ENCODE results near the gene BRD4. TPM values are rescaled to one million over a fixed set of nuclear protein-coding genes. Genes with fewer than 3 reads are reported as not detected.

Gene BRD4
- total RNA-seq, 1 donor from 2014 or later: 129 TPM

- H3K4me1 Mint-ChIP-seq (ENCODE audit: low read depth): peaks cover 85% of the 10 kb centered on the region
- peaks cover 6% of the 10 kb centered on the region for H3K36me3 Mint-ChIP-seq (ENCODE audit: low read depth)
- no peak overlapping the region for H3K27ac Mint-ChIP-seq
- H3K4me3 Mint-ChIP-seq: no peak overlapping the region
- no peaks in the 10 kb centered on the region for H3K9me3 Mint-ChIP-seq
- DNase-seq (ENCODE audit: low spot score): no peak
- no peaks in the 10 kb centered on the region for H3K27me3 Mint-ChIP-seq (ENCODE audit: insufficient read depth)
- intact Hi-C loops (cut with micrococcal nuclease): no loop called here
Observed at GRCh38 chr19:15320116-15320515, 12.2 kb downstream of the BRD4 start.

- H3K27ac Mint-ChIP-seq: peak overlapping the region; percentile 53
- intact Hi-C loops (cut with micrococcal nuclease): no loop called here
- no peaks in the 10 kb centered on the region for H3K27me3 Mint-ChIP-seq (ENCODE audit: insufficient read depth)
- no peak for DNase-seq (ENCODE audit: low spot score)
- peaks cover 82% of the 10 kb centered on the region for H3K4me1 Mint-ChIP-seq (ENCODE audit: low read depth)
- H3K36me3 Mint-ChIP-seq (ENCODE audit: low read depth): peaks cover 7% of the 10 kb centered on the region
- H3K4me3 Mint-ChIP-seq: peak overlapping the region; percentile 28
- no peaks in the 10 kb centered on the region for H3K9me3 Mint-ChIP-seq
Observed at GRCh38 chr19:15318241-15318691, 14.1 kb downstream of the BRD4 start.

- no peak for DNase-seq (ENCODE audit: low spot score)
- Mint-ChIP-seq H3K27me3 (ENCODE audit: insufficient read depth) (no peaks in the 10 kb centered on the region), H3K9me3 (no peaks in the 10 kb centered on the region), H3K4me1 (ENCODE audit: low read depth) (peaks cover 78% of the 10 kb centered on the region), H3K4me3 (peak overlapping the region; percentile 34), H3K36me3 (ENCODE audit: low read depth) (peaks cover 5% of the 10 kb centered on the region), H3K27ac (peak overlapping the region; percentile 53)
- intact Hi-C loops (cut with micrococcal nuclease): loop anchor here (2.0 kb wide), 1 partner anchor 17 kb away; no protein-coding TSS in a partner anchor
Observed at GRCh38 chr19:15317392-15318071, 14.8 kb downstream of the BRD4 start.

GRCh38 chr19:15316498-15316897 lies 15.8 kb downstream of the BRD4 start:
- Mint-ChIP-seq H3K4me1 (ENCODE audit: low read depth) (peaks cover 78% of the 10 kb centered on the region), H3K4me3 (peak overlapping the region; percentile 31), H3K9me3 (no peaks in the 10 kb centered on the region), H3K27me3 (ENCODE audit: insufficient read depth) (no peaks in the 10 kb centered on the region), H3K36me3 (ENCODE audit: low read depth) (peaks cover 5% of the 10 kb centered on the region), H3K27ac (peak overlapping the region; percentile 56)
- intact Hi-C loops (cut with micrococcal nuclease): loop anchor here (2.0 kb wide), 1 partner anchor 16 kb away; no protein-coding TSS in a partner anchor
- DNase-seq (ENCODE audit: low spot score): no peak

- H3K4me3 Mint-ChIP-seq: no peak overlapping the region
- no peak for DNase-seq (ENCODE audit: low spot score)
- peaks cover 65% of the 10 kb centered on the region for H3K4me1 Mint-ChIP-seq (ENCODE audit: low read depth)
- peaks cover 5% of the 10 kb centered on the region for H3K36me3 Mint-ChIP-seq (ENCODE audit: low read depth)
- intact Hi-C loops (cut with micrococcal nuclease): no loop called here
- no peaks in the 10 kb centered on the region for H3K9me3 Mint-ChIP-seq
- no peak overlapping the region for H3K27ac Mint-ChIP-seq
- no peaks in the 10 kb centered on the region for H3K27me3 Mint-ChIP-seq (ENCODE audit: insufficient read depth)
Observed at GRCh38 chr19:15315101-15315500, 17.2 kb downstream of the BRD4 start.

- H3K9me3 Mint-ChIP-seq: no peaks in the 10 kb centered on the region
- no peaks in the 10 kb centered on the region for H3K27me3 Mint-ChIP-seq (ENCODE audit: insufficient read depth)
- peaks cover 5% of the 10 kb centered on the region for H3K36me3 Mint-ChIP-seq (ENCODE audit: low read depth)
- no peak for DNase-seq (ENCODE audit: low spot score)
- H3K4me1 Mint-ChIP-seq (ENCODE audit: low read depth): peaks cover 62% of the 10 kb centered on the region
- no peak overlapping the region for H3K27ac Mint-ChIP-seq
- intact Hi-C loops (cut with micrococcal nuclease): no loop called here
- H3K4me3 Mint-ChIP-seq: no peak overlapping the region
Observed at GRCh38 chr19:15313649-15314279, 18.6 kb downstream of the BRD4 start.

- intact Hi-C loops (cut with micrococcal nuclease): no loop called here
- H3K27ac Mint-ChIP-seq: no peak overlapping the region
Observed at GRCh38 chr19:15307169-15307568, 25.2 kb downstream of the BRD4 start.

GRCh38 chr19:15305582-15306334 lies 26.6 kb downstream of the BRD4 start:
- DNase-seq (ENCODE audit: low spot score): no peak
- Mint-ChIP-seq H3K4me3 (no peak overlapping the region), H3K4me1 (ENCODE audit: low read depth) (peaks cover 60% of the 10 kb centered on the region), H3K9me3 (no peaks in the 10 kb centered on the region), H3K27me3 (ENCODE audit: insufficient read depth) (no peaks in the 10 kb centered on the region), H3K36me3 (ENCODE audit: low read depth) (peaks cover 4% of the 10 kb centered on the region), H3K27ac (peak overlapping the region; percentile 31)
- intact Hi-C loops (cut with micrococcal nuclease): no loop called here

More at GRCh38 chr19:15307169-15307568, 25.2 kb downstream of the BRD4 start:
- no peaks in the 10 kb centered on the region for H3K9me3 Mint-ChIP-seq
- no peaks in the 10 kb centered on the region for H3K27me3 Mint-ChIP-seq (ENCODE audit: insufficient read depth)
- no peak for DNase-seq (ENCODE audit: low spot score)
- peaks cover 7% of the 10 kb centered on the region for H3K36me3 Mint-ChIP-seq (ENCODE audit: low read depth)
- H3K4me3 Mint-ChIP-seq: no peak overlapping the region
- H3K4me1 Mint-ChIP-seq (ENCODE audit: low read depth): peaks cover 57% of the 10 kb centered on the region

- intact Hi-C loops (cut with micrococcal nuclease): loop anchor here (5.0 kb wide), 1 partner anchor 163 kb away; no protein-coding TSS in a partner anchor
- Mint-ChIP-seq H3K27ac (peak overlapping the region; percentile 80), H3K9me3 (no peaks in the 10 kb centered on the region), H3K36me3 (ENCODE audit: low read depth) (peaks cover 4% of the 10 kb centered on the region), H3K4me3 (no peak overlapping the region), H3K27me3 (ENCODE audit: insufficient read depth) (no peaks in the 10 kb centered on the region), H3K4me1 (ENCODE audit: low read depth) (peaks cover 64% of the 10 kb centered on the region)
- DNase-seq (ENCODE audit: low spot score): no peak
Observed at GRCh38 chr19:15304140-15304705, 28.1 kb downstream of the BRD4 start.

GRCh38 chr19:15303105-15303780 lies 29.1 kb downstream of the BRD4 start:
- H3K27ac Mint-ChIP-seq: peak overlapping the region; percentile 80
- intact Hi-C loops (cut with micrococcal nuclease): loop anchor here (5.0 kb wide), 1 partner anchor 164 kb away; no protein-coding TSS in a partner anchor
- no peak for DNase-seq (ENCODE audit: low spot score)
- H3K27me3 Mint-ChIP-seq (ENCODE audit: insufficient read depth): no peaks in the 10 kb centered on the region
- H3K4me3 Mint-ChIP-seq: no peak overlapping the region
- H3K36me3 Mint-ChIP-seq (ENCODE audit: low read depth): peaks cover 7% of the 10 kb centered on the region
- no peaks in the 10 kb centered on the region for H3K9me3 Mint-ChIP-seq
- peaks cover 73% of the 10 kb centered on the region for H3K4me1 Mint-ChIP-seq (ENCODE audit: low read depth)

GRCh38 chr19:15300533-15301197 lies 31.7 kb downstream of the BRD4 start:
- no peak for DNase-seq (ENCODE audit: low spot score)
- peak overlapping the region; percentile 57 for H3K4me3 Mint-ChIP-seq
- H3K27ac Mint-ChIP-seq: peak overlapping the region; percentile 92
- H3K4me1 Mint-ChIP-seq (ENCODE audit: low read depth): peaks cover 77% of the 10 kb centered on the region
- H3K27me3 Mint-ChIP-seq (ENCODE audit: insufficient read depth): no peaks in the 10 kb centered on the region
- intact Hi-C loops (cut with micrococcal nuclease): loop anchor here (1.0 to 5.0 kb wide), 6 partner anchors 7 to 778 kb away; no protein-coding TSS in a partner anchor
- peaks cover 17% of the 10 kb centered on the region for H3K36me3 Mint-ChIP-seq (ENCODE audit: low read depth)
- H3K9me3 Mint-ChIP-seq: no peaks in the 10 kb centered on the region

Measured in activated T-helper 1 cell treated with anti-CD3 and anti-CD28 coated beads, Interleukin-12 subunit alpha, Interleukin-12 subunit beta, Interleukin-2, Interleukin-4 antibody, amounts not matched to agents 30 ng/mL and 10 ng/mL and 1 ng/mL, durations not matched to agents 14 hours and 24 hours and 36 hours (primary cell).